Trophoblast cell (in vitro differentiated cells and primary cell): ENCODE measurements around the gene ZDBF2.
A peak's percentile ranks its signal among the peaks of the same experiment; 100 is the strongest.

ENCODE experiments used
- DNase-seq, 2 donors: peaks; one replicate each; pipeline ENCODE4 v3.0.0-alpha.2; 2016
- H2AFZ ChIP-seq: 2 replicates; pipeline ENCODE4 v1.6.1; 2013; ENCODE audit warnings: low read length, moderate library complexity, mild to moderate bottlenecking; ENCODE audit not compliant: insufficient read depth, poor library complexity
- H2AK5ac ChIP-seq: 2 replicates; pipeline ENCODE4 v1.6.1; 2013; ENCODE audit warnings: mild to moderate bottlenecking, low read length
- H2BK120ac ChIP-seq: 2 replicates; pipeline ENCODE4 v1.6.1; 2013; ENCODE audit warnings: low read length, mild to moderate bottlenecking, moderate library complexity; ENCODE audit not compliant: insufficient read depth, poor library complexity
- H2BK12ac ChIP-seq: 2 replicates; pipeline ENCODE4 v1.6.1; 2013; ENCODE audit warnings: mild to moderate bottlenecking, low read length, moderate library complexity
- H2BK5ac ChIP-seq: 2 replicates; pipeline ENCODE4 v1.6.1; 2013; ENCODE audit warnings: low read length, low read depth, moderate library complexity, mild to moderate bottlenecking; ENCODE audit not compliant: poor library complexity
- H3K14ac ChIP-seq: 2 replicates; pipeline ENCODE4 v1.6.1; 2013; ENCODE audit warnings: mild to moderate bottlenecking, low read length
- H3K18ac ChIP-seq: 2 replicates; pipeline ENCODE4 v1.6.1; 2013; ENCODE audit warnings: mild to moderate bottlenecking, low read length
- H3K23ac ChIP-seq: 2 replicates; pipeline ENCODE4 v1.6.1; 2013; ENCODE audit warnings: low read length
- H3K27ac ChIP-seq: 2 replicates; pipeline ENCODE4 v1.5.1; 2013; ENCODE audit warnings: low read depth, mild to moderate bottlenecking, inconsistent platforms, low read length, moderate library complexity
- H3K27me3 ChIP-seq: 2 replicates; pipeline ENCODE4 v1.6.1; 2013; ENCODE audit warnings: inconsistent platforms, mild to moderate bottlenecking, low read length, moderate library complexity; ENCODE audit not compliant: insufficient read depth
- H3K36me3 ChIP-seq, 2 experiments: 1 replicate in 1 of 2; 2 replicates in 1 of 2; pipeline ENCODE4 v1.6.1; 2013; ENCODE audit warnings: low read length in 2 of 2, mild to moderate bottlenecking in 2 of 2, moderate library complexity in 1 of 2; ENCODE audit not compliant: insufficient read depth in 2 of 2, control insufficient read depth in 1 of 2
- H3K4ac ChIP-seq: 2 replicates; pipeline ENCODE4 v1.6.1; 2013; ENCODE audit warnings: low read depth, mild to moderate bottlenecking, low read length, moderate library complexity
- H3K4me1 ChIP-seq, 2 experiments: 1 replicate in 1 of 2; 2 replicates in 1 of 2; pipeline ENCODE4 v1.6.1; 2013; ENCODE audit warnings: low read length in 2 of 2, mild to moderate bottlenecking in 2 of 2, moderate library complexity in 1 of 2; ENCODE audit not compliant: insufficient read depth in 2 of 2, control insufficient read depth in 1 of 2
- H3K4me2 ChIP-seq: 2 replicates; pipeline ENCODE4 v1.6.1; 2013; ENCODE audit warnings: inconsistent platforms, mild to moderate bottlenecking, low read length, moderate library complexity
- H3K4me3 ChIP-seq: 2 replicates; pipeline ENCODE4 v1.5.1; 2013; ENCODE audit warnings: mild to moderate bottlenecking, low read depth, low read length, inconsistent platforms
- H3K79me1 ChIP-seq: one replicate; pipeline ENCODE4 v1.6.1; 2013; ENCODE audit warnings: low read length
- H3K79me2 ChIP-seq: 2 replicates; pipeline ENCODE4 v1.6.1; 2013; ENCODE audit warnings: low read length, mild to moderate bottlenecking; ENCODE audit not compliant: control insufficient read depth, insufficient read depth, poor library complexity
- H3K9ac ChIP-seq: 2 replicates; pipeline ENCODE4 v1.6.1; 2013; ENCODE audit warnings: mild to moderate bottlenecking, low read length
- H3K9me3 ChIP-seq: 2 replicates; pipeline ENCODE4 v1.6.1; 2013; ENCODE audit warnings: low read depth, mild to moderate bottlenecking, control low read depth, inconsistent platforms, low read length; ENCODE audit not compliant: insufficient read depth
- H4K12ac ChIP-seq: 2 replicates; pipeline ENCODE4 v1.6.1; 2013; ENCODE audit warnings: low read depth, mild to moderate bottlenecking, low read length, moderate library complexity
- H4K8ac ChIP-seq: 2 replicates; pipeline ENCODE4 v1.6.1; 2013; ENCODE audit warnings: low read depth, mild to moderate bottlenecking, low read length, moderate library complexity
- H4K91ac ChIP-seq: one replicate; pipeline ENCODE4 v1.6.1; 2013; ENCODE audit warnings: low read depth, mild to moderate bottlenecking, low read length, moderate library complexity
- WGBS: extraction: QIAGEN DNeasy Blood & Tissue Kit; methylation state at CpG from one replicate; pipeline ENCODE4 v1.1.7; 2013; ENCODE audit warnings: missing lambda C conversion rate; ENCODE audit not compliant: insufficient read length, insufficient coverage; ENCODE audit errors: extremely low coverage; 5-methylcytosine and 5-hydroxymethylcytosine counted together

ZDBF2 gene

DNA sequence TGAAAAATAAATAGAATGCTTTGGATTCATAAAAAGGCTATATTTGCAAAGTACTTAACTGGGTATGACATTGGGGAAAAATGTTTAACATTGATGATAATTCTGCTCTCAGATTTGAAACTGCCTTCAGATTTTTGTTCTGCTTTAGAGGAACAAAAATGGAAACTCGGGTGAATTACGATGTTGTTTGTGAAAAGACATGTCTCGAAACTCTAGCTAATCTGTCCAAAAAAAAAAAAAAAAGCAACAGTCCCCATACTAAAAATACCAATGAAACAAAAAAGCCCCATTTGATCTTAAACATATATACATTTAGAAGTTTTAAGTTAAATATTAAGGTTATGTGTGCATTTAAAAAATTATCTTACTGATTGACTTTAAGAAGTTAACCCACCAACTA, 3.0 kb downstream of the ZDBF2 start:
- no peak overlapping the region for H3K14ac ChIP-seq
- H3K79me1 ChIP-seq: peaks cover 6% of the 10 kb centered on the region
- no peak overlapping the region for H3K27ac ChIP-seq
- no peak overlapping the region for H2BK12ac ChIP-seq
- H4K91ac ChIP-seq: no peak overlapping the region
- no peaks in the 10 kb centered on the region for H3K9me3 ChIP-seq
- no peak overlapping the region for H2BK120ac ChIP-seq
- H4K8ac ChIP-seq: no peak overlapping the region
- whole genome bisulfite sequencing: no CpG with 5 or more reads among the region's 3 CpGs
- H3K4ac ChIP-seq: no peak overlapping the region
- no peak overlapping the region for H2AFZ ChIP-seq
- no peak overlapping the region for H2AK5ac ChIP-seq
- no peak overlapping the region for H2BK5ac ChIP-seq
- no peak overlapping the region for H3K4me2 ChIP-seq
- no peak overlapping the region for H4K12ac ChIP-seq
- no peak overlapping the region for H3K4me3 ChIP-seq
- H3K18ac ChIP-seq: no peak overlapping the region
- peaks cover under 1% of the 10 kb centered on the region for H3K27me3 ChIP-seq
- peaks cover 8% of the 10 kb centered on the region for H3K79me2 ChIP-seq
- DNase-seq: no peak
- peaks cover 0 to 7% of the 10 kb centered on the region in 2 experiments for H3K4me1 ChIP-seq
- no peak overlapping the region for H3K23ac ChIP-seq
- no peaks in the 10 kb centered on the region for H3K36me3 ChIP-seq
- no peak overlapping the region for H3K9ac ChIP-seq

DNA sequence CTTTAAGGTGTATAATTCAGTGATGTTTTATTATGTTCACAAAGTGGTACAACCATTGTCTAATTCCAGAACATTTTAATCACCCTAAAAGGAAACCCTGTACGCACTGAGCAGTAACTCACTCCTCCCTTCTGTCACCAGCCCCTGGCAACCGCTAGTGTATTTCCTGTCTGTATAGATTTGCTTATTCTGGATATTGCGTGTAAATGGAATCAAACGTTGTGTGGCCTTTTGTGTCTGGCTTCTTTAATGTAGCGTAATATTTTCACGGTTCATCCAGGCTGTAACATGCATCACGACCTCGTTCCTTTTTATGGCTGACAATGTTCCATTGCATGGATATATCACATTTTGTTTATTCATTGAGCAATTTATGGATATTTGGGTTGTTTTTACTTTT, 8.3 kb downstream of the ZDBF2 start:
- DNase-seq: no peak
- WGBS: no CpG with 5 or more reads among the region's 8 CpGs

DNA sequence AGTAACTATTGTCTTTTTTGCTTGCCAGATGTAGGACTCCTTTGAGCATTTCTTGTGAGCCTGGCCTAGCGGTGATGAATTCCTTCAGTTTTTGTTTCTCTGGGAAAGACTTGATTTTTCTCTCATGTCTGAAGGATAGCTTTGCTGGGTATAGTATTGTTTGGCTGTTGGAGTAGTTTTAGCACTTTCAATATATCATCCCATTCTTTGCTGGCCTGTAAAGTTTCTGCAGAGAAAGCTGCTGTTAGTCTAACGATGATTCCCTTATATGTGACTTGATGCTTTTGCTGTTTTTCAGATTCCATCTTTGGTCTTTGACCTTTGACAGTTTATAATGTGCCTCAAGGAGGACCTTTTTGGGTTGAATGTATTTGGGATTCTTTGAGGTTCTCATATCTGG, 12.7 kb downstream of the ZDBF2 start:
- no peaks in the 10 kb centered on the region for H3K4me1 ChIP-seq
- H3K27ac ChIP-seq: no peak overlapping the region
- no peak overlapping the region for H3K18ac ChIP-seq
- H3K36me3 ChIP-seq: peaks cover 6 to 9% of the 10 kb centered on the region in 2 experiments
- no peaks in the 10 kb centered on the region for H3K79me1 ChIP-seq
- no peak overlapping the region for H4K91ac ChIP-seq
- H2AK5ac ChIP-seq: no peak overlapping the region
- no peak overlapping the region for H3K14ac ChIP-seq
- no peak overlapping the region for H3K4me2 ChIP-seq
- H4K8ac ChIP-seq: no peak overlapping the region
- no peak overlapping the region for H3K4me3 ChIP-seq
- no peak overlapping the region for H3K23ac ChIP-seq
- no peak overlapping the region for H2AFZ ChIP-seq
- no CpG with 5 or more reads among the region's 2 CpGs for WGBS
- H3K27me3 ChIP-seq: no peaks in the 10 kb centered on the region
- peaks cover 9% of the 10 kb centered on the region for H3K9me3 ChIP-seq
- no peaks in the 10 kb centered on the region for H3K79me2 ChIP-seq
- H2BK5ac ChIP-seq: no peak overlapping the region
- H3K4ac ChIP-seq: no peak overlapping the region
- H4K12ac ChIP-seq: no peak overlapping the region
- no peak overlapping the region for H3K9ac ChIP-seq
- H2BK12ac ChIP-seq: no peak overlapping the region
- DNase-seq: no peak
- H2BK120ac ChIP-seq: no peak overlapping the region

More for the DNA sequence above, 8.3 kb downstream of the ZDBF2 start:
- H3K9ac ChIP-seq: no peak overlapping the region
- no peaks in the 10 kb centered on the region for H3K79me2 ChIP-seq
- H4K91ac ChIP-seq: no peak overlapping the region
- H3K23ac ChIP-seq: no peak overlapping the region
- H3K27ac ChIP-seq: no peak overlapping the region
- H3K4me1 ChIP-seq: no peaks in the 10 kb centered on the region
- no peak overlapping the region for H3K4me3 ChIP-seq
- H2BK5ac ChIP-seq: no peak overlapping the region
- no peak overlapping the region for H2AK5ac ChIP-seq
- no peak overlapping the region for H3K18ac ChIP-seq
- H2BK120ac ChIP-seq: no peak overlapping the region
- no peak overlapping the region for H3K4ac ChIP-seq
- no peak overlapping the region for H3K4me2 ChIP-seq
- no peak overlapping the region for H3K14ac ChIP-seq
- no peak overlapping the region for H2BK12ac ChIP-seq
- H3K36me3 ChIP-seq: no peaks in the 10 kb centered on the region
- H4K12ac ChIP-seq: no peak overlapping the region
- peaks cover 2% of the 10 kb centered on the region for H3K9me3 ChIP-seq
- no peaks in the 10 kb centered on the region for H3K27me3 ChIP-seq
- no peaks in the 10 kb centered on the region for H3K79me1 ChIP-seq
- no peak overlapping the region for H2AFZ ChIP-seq
- H4K8ac ChIP-seq: no peak overlapping the region

DNA sequence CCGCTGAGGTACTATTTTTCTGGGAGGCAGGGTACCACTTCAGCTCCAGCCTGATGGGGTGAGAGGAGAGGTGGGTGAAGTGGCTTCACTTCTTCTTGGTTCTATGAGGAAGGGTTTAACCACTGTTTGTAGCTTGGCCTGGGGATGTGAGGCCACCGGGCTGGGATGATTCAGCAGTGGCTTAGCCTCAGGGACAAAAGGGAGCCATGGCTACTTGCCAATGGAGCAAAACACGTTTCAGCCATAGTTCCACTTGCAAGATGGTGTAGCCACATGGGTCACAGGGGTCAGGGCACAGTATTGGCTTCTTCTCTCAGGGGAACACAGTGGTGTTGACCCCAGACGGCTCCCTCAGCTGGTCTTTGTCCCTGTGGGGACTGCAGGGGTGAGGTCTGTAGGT, 14.9 kb downstream of the ZDBF2 start:
- Histone ChIP-seq H3K9me3 (peaks cover 9% of the 10 kb centered on the region), H3K4me3 (no peak overlapping the region), H4K12ac (no peak overlapping the region), H3K18ac (no peak overlapping the region), H3K4me1 (no peaks in the 10 kb centered on the region), H3K4ac (no peak overlapping the region), H3K4me2 (no peak overlapping the region), H3K9ac (no peak overlapping the region), H2BK12ac (no peak overlapping the region), H3K14ac (no peak overlapping the region), H3K23ac (no peak overlapping the region), H2BK120ac (no peak overlapping the region), H3K79me1 (no peaks in the 10 kb centered on the region), H2BK5ac (no peak overlapping the region), H4K91ac (no peak overlapping the region), H2AK5ac (no peak overlapping the region), H3K36me3 (peaks cover 6 to 9% of the 10 kb centered on the region in 2 experiments), H3K79me2 (no peaks in the 10 kb centered on the region), H4K8ac (no peak overlapping the region), H2AFZ (no peak overlapping the region), H3K27ac (no peak overlapping the region), H3K27me3 (no peaks in the 10 kb centered on the region)
- no CpG with 5 or more reads among the region's 4 CpGs for WGBS
- DNase-seq: peak in 1 of 2 donors; percentile 10
